Duodenal mucosa (tissue), 2 donors: ENCODE data around the gene PADI4.

Experiments used
- H3K27ac ChIP-seq: one replicate; pipeline ENCODE4 v1.7.0; 2013; ENCODE audit warnings: low read depth, low read length
- H3K27me3 ChIP-seq, 2 donors: one replicate each; pipeline ENCODE4 v1.7.0; 2013; ENCODE audit warnings: low read length in 2 of 2, control low read depth in 1 of 2; ENCODE audit not compliant: insufficient read depth in 2 of 2, control insufficient read depth in 1 of 2
- H3K36me3 ChIP-seq, 2 donors: one replicate each; pipeline ENCODE4 v1.7.0; 2013; ENCODE audit warnings: low read length in 2 of 2, control low read depth in 1 of 2; ENCODE audit not compliant: insufficient read depth in 2 of 2, control insufficient read depth in 1 of 2
- H3K4me1 ChIP-seq, 2 donors: one replicate each; pipeline ENCODE4 v1.7.0; 2013; ENCODE audit warnings: low read length in 2 of 2, control low read depth in 1 of 2; ENCODE audit not compliant: insufficient read depth in 2 of 2, control insufficient read depth in 1 of 2
- H3K4me3 ChIP-seq, 2 donors: one replicate each; pipeline ENCODE4 v1.7.0; 2013; ENCODE audit warnings: low read length in 2 of 2, low read depth in 1 of 2
- H3K9ac ChIP-seq, 2 donors: one replicate each; pipeline ENCODE4 v1.7.0; 2013; ENCODE audit warnings: low read length in 2 of 2, low read depth in 1 of 2
- H3K9me3 ChIP-seq, 2 donors: one replicate each; pipeline ENCODE4 v1.7.0; 2013; ENCODE audit warnings: low read length in 2 of 2, control low read depth in 1 of 2; ENCODE audit not compliant: control insufficient read depth in 1 of 2

PADI4 gene

DNA sequence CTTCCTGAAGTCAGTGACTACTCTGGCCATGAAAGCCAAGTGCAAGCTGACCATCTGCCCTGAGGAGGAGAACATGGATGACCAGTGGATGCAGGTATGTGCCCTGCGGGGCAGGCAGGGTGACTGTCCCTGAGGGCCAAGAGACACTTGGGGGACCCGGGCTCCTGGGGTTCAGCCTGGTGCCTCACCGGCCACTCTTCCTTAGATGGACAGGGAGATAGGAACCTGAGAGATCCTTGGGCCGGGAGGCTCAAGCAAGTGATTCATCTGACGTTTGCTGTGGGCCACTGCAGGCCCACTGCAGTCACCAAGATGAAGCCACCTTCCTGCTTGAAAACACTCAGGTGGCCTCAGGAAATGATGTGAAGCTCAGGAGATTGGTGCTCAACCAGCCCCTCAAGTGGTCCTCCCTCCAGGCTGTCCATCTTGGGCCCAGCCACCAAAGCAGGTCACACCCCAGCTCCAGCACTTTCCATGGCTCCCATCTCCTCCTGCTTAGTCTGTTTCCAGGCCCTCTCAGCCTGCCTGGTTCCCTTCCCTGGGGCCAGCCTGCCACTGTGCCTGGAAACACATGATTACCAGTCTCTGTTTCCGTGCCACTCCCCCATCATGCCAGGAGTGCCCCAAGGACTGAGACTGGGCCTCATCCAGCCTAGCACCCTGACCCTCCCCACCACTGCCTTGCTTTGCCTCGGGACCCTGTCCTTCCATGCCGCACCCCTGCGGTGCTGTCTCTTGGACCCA, 38.2 kb downstream of the PADI4 start:
- no peak overlapping the region for H3K27ac ChIP-seq
- H3K9ac ChIP-seq = no peak overlapping the region
- H3K36me3 ChIP-seq = no peaks in the 10 kb centered on the region
- H3K4me3 ChIP-seq = no peak overlapping the region
- no peaks in the 10 kb centered on the region for H3K9me3 ChIP-seq
- H3K27me3 ChIP-seq = no peaks in the 10 kb centered on the region
- no peaks in the 10 kb centered on the region for H3K4me1 ChIP-seq

- no peak overlapping the region for H3K4me3 ChIP-seq
- H3K36me3 ChIP-seq = no peaks in the 10 kb centered on the region
- peaks cover 0 to 1% of the 10 kb centered on the region in 2 donors for H3K27me3 ChIP-seq
- no peak overlapping the region for H3K9ac ChIP-seq
- no peak overlapping the region for H3K27ac ChIP-seq
- no peaks in the 10 kb centered on the region for H3K9me3 ChIP-seq
- H3K4me1 ChIP-seq = no peaks in the 10 kb centered on the region
Measured at GRCh38 chr1:17347769-17348592, 40.0 kb downstream of the PADI4 start.

DNA sequence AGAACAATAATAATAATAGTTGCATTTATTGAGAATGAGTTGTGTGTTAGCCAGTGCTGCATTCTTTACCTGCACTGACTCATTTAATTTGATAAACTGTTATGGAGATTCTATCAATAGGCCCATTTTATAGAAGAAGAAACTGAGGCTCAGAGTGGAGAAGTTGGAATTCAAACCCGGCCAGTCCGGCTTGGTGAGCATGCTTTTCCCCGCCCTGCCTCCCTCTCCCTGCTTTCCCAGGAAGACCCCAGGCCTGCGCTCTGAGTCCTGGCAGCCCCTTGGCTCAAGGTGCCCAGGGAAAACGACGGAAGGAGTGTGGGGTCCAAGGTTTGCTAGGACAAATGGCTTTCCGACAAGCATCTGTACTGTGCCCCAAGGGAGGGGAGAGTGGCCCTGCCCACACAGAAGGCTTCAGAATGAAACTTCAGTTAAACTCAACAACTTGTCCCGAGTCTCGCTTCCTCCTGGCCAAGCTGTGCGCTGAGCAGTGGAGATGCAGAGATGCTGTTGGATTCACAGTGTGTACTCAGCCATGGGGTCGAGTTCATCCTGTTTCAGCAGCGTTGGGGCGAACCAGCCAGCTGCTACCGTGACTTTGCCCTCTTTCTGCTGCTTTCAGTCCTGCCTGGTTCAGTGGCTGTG, 40.7 kb downstream of the PADI4 start:
- Histone ChIP-seq H3K27me3 (peaks cover 0 to 7% of the 10 kb centered on the region in 2 donors), H3K36me3 (no peaks in the 10 kb centered on the region), H3K4me1 (no peaks in the 10 kb centered on the region), H3K27ac (no peak overlapping the region), H3K4me3 (no peak overlapping the region), H3K9ac (no peak overlapping the region), H3K9me3 (no peaks in the 10 kb centered on the region)

DNA sequence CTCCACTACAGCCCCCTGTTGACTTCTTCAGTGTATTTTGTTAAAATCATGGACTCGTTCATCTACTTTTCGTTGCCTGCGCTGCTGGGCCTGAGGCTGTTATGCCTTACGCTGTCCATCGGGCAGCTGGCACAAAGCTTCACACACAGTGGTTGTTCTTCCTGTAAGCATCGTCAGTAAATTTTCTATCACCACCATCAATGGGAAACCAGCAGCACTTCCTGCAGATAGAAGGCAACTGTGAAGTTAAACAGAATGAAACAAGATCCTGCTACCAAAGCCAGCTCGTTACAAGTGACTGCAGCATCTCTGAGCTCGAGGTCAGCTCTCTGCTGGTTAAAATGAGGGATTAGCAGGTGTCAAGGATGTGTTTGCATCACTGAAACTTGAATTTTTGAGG, 42.1 kb downstream of the PADI4 start:
- H3K4me3 ChIP-seq = no peak overlapping the region
- peaks cover 0 to 7% of the 10 kb centered on the region in 2 donors for H3K27me3 ChIP-seq
- no peaks in the 10 kb centered on the region for H3K4me1 ChIP-seq
- no peaks in the 10 kb centered on the region for H3K9me3 ChIP-seq
- no peaks in the 10 kb centered on the region for H3K36me3 ChIP-seq
- no peak overlapping the region for H3K9ac ChIP-seq
- no peak overlapping the region for H3K27ac ChIP-seq

DNA sequence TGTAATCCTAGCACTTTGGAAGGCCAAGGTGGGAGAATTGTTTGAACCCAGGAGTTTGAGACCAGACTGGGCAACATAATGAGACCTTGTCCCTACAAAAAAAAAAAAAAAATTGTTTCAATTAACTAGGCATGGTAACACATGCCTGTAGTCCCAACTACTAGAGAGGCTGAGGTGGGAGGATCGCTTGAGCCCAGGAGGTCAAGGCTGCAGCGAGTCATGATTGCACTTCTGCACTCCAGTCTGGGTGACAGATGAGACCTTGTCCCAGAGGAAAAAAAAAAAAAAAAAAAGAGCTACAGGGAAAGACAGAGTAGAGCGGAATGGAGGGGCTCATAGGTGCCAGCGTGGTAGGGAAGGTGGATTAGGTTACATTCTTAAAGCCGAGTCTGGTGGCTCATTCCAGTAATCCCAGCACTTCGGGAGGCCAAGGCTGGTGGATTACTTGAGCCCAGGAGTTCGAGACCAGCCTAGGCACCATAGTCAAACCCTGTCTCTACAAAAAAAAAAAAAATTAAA, 43.0 kb downstream of the PADI4 start:
- Histone ChIP-seq H3K36me3 (no peaks in the 10 kb centered on the region), H3K4me3 (no peak overlapping the region), H3K4me1 (no peaks in the 10 kb centered on the region), H3K27me3 (peaks cover 0 to 7% of the 10 kb centered on the region in 2 donors), H3K9ac (no peak overlapping the region), H3K27ac (no peak overlapping the region), H3K9me3 (no peaks in the 10 kb centered on the region)

GRCh38 chr1:17351598-17352324, 43.8 kb downstream of the PADI4 start:
- H3K4me1 ChIP-seq = no peaks in the 10 kb centered on the region
- H3K27me3 ChIP-seq = peaks cover 0 to 7% of the 10 kb centered on the region in 2 donors
- H3K9me3 ChIP-seq = no peaks in the 10 kb centered on the region
- H3K36me3 ChIP-seq = no peaks in the 10 kb centered on the region
- H3K9ac ChIP-seq = no peak overlapping the region
- H3K4me3 ChIP-seq = no peak overlapping the region
- H3K27ac ChIP-seq = no peak overlapping the region

GRCh38 chr1:17352419-17352909, 44.5 kb downstream of the PADI4 start:
- Histone ChIP-seq H3K4me1 (no peaks in the 10 kb centered on the region), H3K36me3 (no peaks in the 10 kb centered on the region), H3K27me3 (peaks cover 0 to 7% of the 10 kb centered on the region in 2 donors), H3K9ac (no peak overlapping the region), H3K9me3 (no peaks in the 10 kb centered on the region), H3K27ac (no peak overlapping the region), H3K4me3 (no peak overlapping the region)

DNA sequence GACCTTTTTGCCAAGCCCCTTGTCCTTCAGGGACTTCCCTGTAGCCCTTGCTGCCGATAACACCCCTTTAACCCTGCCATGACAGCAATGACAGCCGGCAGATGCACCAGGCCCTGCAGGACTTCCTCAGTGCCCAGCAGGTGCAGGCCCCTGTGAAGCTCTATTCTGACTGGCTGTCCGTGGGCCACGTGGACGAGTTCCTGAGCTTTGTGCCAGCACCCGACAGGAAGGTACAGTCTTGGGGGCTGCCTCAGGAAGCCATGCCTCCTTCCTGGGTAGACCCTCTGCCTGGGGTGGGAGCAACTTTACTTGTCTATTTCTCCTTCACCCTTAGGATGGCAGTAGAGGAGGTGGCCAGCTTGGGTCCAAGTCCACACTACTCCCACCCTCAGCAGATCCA, 47.9 kb downstream of the PADI4 start:
- Histone ChIP-seq H3K9ac (no peak overlapping the region), H3K4me1 (no peaks in the 10 kb centered on the region), H3K36me3 (no peaks in the 10 kb centered on the region), H3K4me3 (no peak overlapping the region), H3K27me3 (peaks cover 0 to 9% of the 10 kb centered on the region in 2 donors), H3K9me3 (no peaks in the 10 kb centered on the region), H3K27ac (no peak overlapping the region)

- H3K9ac ChIP-seq = no peak overlapping the region
- no peak overlapping the region for H3K4me3 ChIP-seq
- H3K4me1 ChIP-seq = no peaks in the 10 kb centered on the region
- H3K27ac ChIP-seq = no peak overlapping the region
- no peaks in the 10 kb centered on the region for H3K9me3 ChIP-seq
- peaks cover 0 to 9% of the 10 kb centered on the region in 2 donors for H3K27me3 ChIP-seq
- no peaks in the 10 kb centered on the region for H3K36me3 ChIP-seq
Measured at GRCh38 chr1:17356387-17357026, 48.5 kb downstream of the PADI4 start.
